Ramos (cell line): ENCODE results near the gene OBP2B.
"Not testable (repeated sequence)": the region's sequence is repeated elsewhere in the genome, so short reads cannot be mapped to it uniquely, and the experiment has no call there.

ENCODE experiments used
- in situ Hi-C: fragments of 300-500 bp; cut with MboI; formaldehyde crosslinking; loops from one replicate; pipeline ENCODE4 v1.14.3; 2022; ENCODE audit warnings: low sequenced_read_pairs; ENCODE audit not compliant: unreplicated experiment

OBP2B gene, protein sequence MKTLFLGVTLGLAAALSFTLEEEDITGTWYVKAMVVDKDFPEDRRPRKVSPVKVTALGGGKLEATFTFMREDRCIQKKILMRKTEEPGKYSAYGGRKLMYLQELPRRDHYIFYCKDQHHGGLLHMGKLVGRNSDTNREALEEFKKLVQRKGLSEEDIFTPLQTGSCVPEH

DNA sequence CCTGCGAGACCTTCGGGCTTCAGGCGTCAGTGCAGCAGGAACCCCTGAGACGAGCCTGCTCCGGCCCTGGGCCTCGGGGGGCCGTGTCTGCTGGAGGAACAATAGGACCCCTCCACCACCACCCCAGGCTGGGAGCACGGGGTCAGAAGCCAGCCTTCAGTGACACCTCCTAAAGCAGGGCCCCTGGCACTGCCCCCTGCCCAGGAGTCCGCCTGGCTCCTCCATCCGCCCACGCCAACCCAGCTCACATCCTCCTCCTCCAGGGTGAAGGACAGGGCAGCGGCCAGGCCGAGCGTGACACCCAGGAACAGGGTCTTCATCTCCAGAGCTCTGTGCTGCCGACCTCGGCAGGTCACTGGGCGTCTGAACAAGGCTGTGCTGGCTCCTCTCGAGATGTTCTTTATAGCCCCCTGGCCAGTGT, at the start of gene OBP2B:
Gene OBP2B, minus strand, starts transcription at position 371 of the 421 bp plus-strand sequence. Its CDS starts 51 bp downstream, at position 320.
- in situ Hi-C loops = not testable (repeated sequence)

GRCh38 chr9:133258061-133259015, 49.3 kb upstream of the OBP2B start:
- in situ Hi-C loops = no loop called here

DNA sequence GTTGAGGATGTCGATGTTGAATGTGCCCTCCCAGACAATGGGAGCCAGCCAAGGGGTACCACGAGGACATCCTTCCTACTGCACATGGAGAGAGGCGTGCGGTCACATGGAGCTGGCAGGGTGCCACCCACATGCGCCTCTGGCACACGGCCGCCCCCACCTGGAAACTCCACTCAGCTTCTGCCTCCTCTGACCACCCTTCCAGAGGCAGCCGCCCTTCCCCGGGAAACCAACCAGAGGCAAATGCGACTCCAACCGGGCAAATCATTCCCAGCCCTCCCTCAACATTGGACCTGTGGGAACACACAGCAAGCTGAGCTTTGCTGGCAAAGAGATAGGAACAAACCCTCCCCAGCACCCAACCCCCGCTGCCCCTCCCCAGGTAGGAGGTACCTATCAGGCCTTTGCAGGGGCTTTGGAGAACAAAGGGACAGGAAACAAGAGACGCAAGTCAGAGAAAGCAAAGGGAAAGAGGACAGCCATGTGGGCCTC, 48.5 kb upstream of the OBP2B start:
- in situ Hi-C loops = no loop called here

DNA sequence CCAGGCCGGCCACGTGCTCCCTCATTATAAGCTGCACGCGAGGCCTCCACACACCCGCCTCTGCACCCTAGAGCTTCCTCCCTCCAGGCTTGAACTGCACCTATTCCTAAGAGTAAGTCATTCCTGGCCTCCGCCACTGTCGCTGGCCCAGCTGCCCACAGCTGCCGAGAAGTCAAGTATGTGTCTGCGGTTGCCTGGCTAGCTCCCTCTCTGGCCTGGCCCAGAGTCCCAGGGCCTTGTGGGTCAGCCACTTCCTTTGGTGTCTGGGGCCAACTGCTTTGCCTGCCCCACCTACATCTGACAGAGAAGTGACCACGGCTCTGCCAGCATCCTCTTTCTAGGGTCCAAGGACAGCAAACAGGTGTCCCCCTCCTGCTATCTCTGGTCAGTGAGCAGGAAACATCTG, 47.6 kb upstream of the OBP2B start:
- in situ Hi-C loops = no loop called here

DNA sequence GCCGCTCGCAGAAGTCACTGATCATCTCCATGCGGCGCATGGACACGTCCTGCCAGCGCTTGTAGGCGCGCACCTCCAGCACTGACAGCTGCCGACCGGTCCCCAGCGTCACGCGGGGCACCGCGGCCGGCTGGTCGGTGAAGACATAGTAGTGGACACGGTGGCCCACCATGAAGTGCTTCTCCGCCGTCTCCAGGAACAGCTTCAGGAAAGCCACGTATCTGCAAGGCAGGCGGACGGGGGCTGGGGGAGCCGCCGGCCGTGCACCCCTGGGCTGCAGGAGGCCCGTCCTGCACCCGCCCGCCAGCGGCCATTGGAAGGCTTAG, 47.0 kb upstream of the OBP2B start:
- in situ Hi-C loops = no loop called here

DNA sequence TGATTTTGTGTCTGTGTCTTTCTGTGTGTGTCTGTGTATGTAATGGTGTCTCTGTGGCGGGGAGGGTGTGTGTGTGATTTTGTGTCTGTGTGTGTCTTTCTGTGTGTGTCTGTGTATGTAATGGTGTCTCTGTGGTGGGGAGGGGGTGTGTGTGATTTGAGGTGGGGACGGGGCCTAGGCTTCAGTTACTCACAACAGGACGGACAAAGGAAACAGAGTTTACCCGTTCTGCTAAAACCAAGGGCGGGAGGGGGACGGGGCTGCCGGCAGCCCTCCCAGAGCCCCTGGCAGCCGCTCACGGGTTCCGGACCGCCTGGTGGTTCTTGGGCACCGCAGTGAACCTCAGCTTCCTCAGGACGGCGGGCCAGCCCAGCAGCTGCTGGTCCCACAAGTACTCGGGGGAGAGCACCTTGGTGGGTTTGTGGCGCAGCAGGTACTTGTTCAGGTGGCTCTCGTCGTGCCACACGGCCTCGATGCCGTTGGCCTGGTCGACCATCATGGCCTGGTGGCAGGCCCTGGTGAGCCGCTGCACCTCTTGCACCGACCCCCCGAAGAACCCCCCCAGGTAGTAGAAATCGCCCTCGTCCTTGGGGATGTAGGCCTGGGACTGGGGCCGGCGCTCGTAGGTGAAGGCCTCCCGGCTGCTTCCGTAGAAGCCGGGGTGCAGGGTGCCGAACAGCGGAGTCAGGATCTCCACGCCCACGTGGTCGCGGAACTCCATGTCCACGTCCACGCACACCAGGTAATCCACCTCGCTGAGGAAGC, 46.5 kb upstream of the OBP2B start:
- in situ Hi-C loops = no loop called here

GRCh38 chr9:133254471-133254870, 45.4 kb upstream of the OBP2B start:
- in situ Hi-C loops = no loop called here

- in situ Hi-C loops = no loop called here
These were observed 44.2 kb upstream of the OBP2B start for GRCh38 chr9:133253268-133253667.

GRCh38 chr9:133252301-133253020, 43.4 kb upstream of the OBP2B start:
- in situ Hi-C loops = no loop called here

GRCh38 chr9:133251773-133252172, 42.7 kb upstream of the OBP2B start:
- in situ Hi-C loops = no loop called here

- in situ Hi-C loops = not testable (repeated sequence)
These were observed 42.2 kb upstream of the OBP2B start for GRCh38 chr9:133251221-133251620.

DNA sequence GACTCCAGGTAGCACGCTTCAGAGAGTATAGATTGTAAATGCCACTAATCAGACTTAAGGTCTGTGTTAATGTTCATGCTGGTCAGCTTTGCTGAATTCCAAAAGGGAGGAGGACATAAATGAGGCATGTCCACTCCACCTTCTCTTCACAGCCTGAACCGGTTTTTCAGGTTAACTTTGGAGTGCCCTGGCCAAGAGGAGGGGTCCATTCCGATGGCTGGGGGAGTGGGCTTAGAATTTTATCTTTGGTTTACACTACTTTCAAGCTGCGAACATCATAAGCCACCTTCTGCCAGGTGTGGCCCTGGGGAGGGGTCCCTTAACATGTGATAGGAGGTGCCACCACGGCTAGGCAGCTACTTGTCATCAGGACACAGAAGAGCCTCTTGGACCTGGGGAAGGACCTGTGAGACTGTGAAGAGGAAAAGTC, 41.7 kb upstream of the OBP2B start:
- in situ Hi-C loops = no loop called here

GRCh38 chr9:133249337-133249736, 40.3 kb upstream of the OBP2B start:
- in situ Hi-C loops = no loop called here

DNA sequence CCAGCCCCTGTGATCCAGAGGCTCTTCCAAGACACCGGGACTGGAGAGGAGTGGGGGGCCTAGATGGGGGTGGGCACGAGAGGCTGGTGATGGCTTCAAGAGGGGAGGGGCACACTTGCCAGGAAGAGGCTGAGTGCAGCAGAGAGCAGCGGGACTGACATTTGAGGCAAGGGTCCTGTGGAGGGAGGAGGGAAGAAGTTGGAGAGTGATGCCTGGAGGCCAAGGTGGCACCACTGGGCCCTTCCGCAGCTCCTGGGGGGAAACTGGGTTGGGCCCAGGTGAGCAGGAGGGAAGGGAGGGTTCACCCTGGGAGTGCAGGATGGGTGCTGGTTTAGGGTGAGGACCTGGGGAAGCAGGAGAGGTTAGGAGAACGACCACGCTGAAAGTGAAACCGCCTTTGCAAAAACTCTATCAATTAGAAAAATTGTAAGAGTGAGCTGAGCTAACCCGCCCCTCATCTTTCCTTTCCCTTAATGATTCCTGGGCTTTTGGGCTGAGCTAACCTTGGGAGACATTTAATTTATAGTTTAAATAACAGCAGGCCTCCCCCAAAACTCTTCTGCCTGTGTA, 39.8 kb upstream of the OBP2B start:
- in situ Hi-C loops = no loop called here

DNA sequence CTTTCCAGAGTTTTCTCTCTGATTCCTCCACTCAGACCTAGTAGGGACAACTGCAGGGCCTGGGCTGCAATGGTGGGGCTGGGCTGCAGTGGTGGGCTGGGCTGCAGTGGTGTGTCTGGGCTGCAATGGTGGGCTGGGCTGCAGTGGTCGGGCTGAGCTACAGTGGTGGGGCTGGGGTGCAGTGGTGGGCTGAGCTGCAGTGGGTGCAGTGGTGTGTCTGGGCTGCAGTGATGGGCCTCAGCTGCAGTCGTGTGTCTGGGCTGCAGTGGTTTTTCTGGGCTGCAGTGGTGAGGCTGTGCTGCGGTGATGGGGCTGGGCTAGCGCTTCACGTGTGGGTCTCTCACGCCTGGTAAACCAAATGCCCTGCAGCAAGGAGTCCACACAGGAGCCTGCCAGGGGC, 38.6 kb upstream of the OBP2B start:
- in situ Hi-C loops = no loop called here

GRCh38 chr9:133246991-133247390, 37.9 kb upstream of the OBP2B start:
- in situ Hi-C loops = no loop called here

- in situ Hi-C loops = no loop called here
These were observed 37.5 kb upstream of the OBP2B start for GRCh38 chr9:133246562-133246961.

DNA sequence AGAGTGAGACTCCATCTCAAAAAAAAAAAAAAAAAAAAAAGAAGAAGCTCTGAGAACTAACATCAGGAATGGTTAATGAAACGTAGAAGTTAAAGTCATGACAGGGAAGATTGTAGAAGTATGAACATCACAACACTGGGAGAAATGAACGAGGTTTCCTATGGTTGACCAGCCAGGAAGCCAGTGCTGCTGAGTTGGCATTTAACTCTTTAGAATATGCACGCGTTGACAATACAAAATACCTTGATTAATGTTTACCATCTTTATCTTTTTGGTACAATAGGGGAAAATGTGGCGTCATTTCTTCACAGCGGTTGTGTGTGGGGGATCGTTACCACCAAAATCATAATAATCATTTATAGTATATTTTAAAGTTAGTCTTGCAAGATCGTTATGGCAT, 33.9 kb upstream of the OBP2B start:
- in situ Hi-C loops = no loop called here

DNA sequence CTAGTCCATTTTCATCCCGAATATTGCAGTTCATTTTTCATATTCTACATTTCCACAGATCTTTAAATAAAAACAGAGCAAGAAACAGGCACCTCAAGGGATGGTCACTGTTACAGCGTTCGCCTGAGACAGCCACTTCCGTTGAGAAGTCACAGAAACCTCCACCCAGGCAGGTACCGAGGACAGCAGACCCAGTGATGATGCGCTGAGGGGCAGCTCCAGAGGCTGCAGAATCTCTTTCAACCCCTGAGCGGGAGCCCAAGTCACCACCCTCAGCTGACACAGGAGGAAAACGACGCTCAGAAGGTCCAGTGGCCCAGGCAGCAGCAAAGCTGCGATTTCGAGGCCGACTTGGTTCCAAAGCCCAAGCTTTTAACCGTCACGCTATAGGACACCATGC, 33.2 kb upstream of the OBP2B start:
- in situ Hi-C loops = no loop called here

GRCh38 chr9:133239533-133240090, 30.6 kb upstream of the OBP2B start:
- in situ Hi-C loops = no loop called here
